SK-N-SH (cell line): ENCODE results near the gene ARHGEF4. TPM values are rescaled to one million over a fixed set of nuclear protein-coding genes. Genes with fewer than 3 reads are reported as not detected.

Experiments used
- CTCF ChIA-PET: fragments of 300-600, 350-600 bp; formaldehyde crosslinking; extraction: SDS; loops from one replicate; lab custom pipeline; 2021; lab: Yijun Ruan, JAX
- POLR2A ChIA-PET: fragments of 350-600 bp; sonication (Branson Sonifier 250); formaldehyde crosslinking; extraction: SDS; loops from one replicate; lab custom pipeline; 2020; ENCODE audit warnings: antibody characterized with exemption, inconsistent platforms; lab: Yijun Ruan, JAX
- DNase-seq: peaks from one replicate; pipeline ENCODE4 v3.0.0; 2012
- H2AFZ ChIP-seq: fragments of 200-600 bp; sonication (generic); 2 replicates; pipeline ENCODE4 v1.8.1; 2016; ENCODE audit warnings: antibody characterized with exemption, mild to moderate bottlenecking, low read depth
- H3F3A ChIP-seq: fragments of 200-600 bp; sonication (generic); replicated peaks from 2 replicates; pipeline ENCODE3; 2016; ENCODE audit warnings: antibody characterized with exemption, mild to moderate bottlenecking; ENCODE audit not compliant: insufficient read depth
- H3K27ac ChIP-seq, 2 experiments: fragments of 200-500 bp in 1 of 2; fragments of 200-600 bp in 1 of 2; sonication (Bioruptor generic) in 1 of 2; sonication (generic), shearing (Covaris generic) in 1 of 2; 2 replicates each; pipeline versions ENCODE4 v1.5.1 to v1.6.1; 2014 to 2016; ENCODE audit warnings: low read depth in 2 of 2, inconsistent platforms in 1 of 2, low read length in 1 of 2, mild to moderate bottlenecking in 1 of 2, mixed read lengths in 1 of 2
- H3K27me3 ChIP-seq: fragments of 200-600 bp; sonication (generic), shearing (Covaris generic); 2 replicates; pipeline ENCODE4 v1.6.1; 2016; ENCODE audit warnings: mixed run types; ENCODE audit not compliant: insufficient read depth
- H3K36me3 ChIP-seq, 2 experiments: fragments of 200-500 bp in 1 of 2; fragments of 200-600 bp in 1 of 2; sonication (Bioruptor generic) in 1 of 2; sonication (generic) in 1 of 2; replicated peaks in 1 of 2; 2 replicates each; pipeline versions ENCODE3 to v1.5.1; 2014 to 2016; ENCODE audit warnings: low read length in 1 of 2, mild to moderate bottlenecking in 1 of 2; ENCODE audit not compliant: insufficient read depth in 2 of 2, control insufficient read depth in 1 of 2
- H3K4me1 ChIP-seq, 2 experiments: fragments of 200-500 bp in 1 of 2; fragments of 200-600 bp in 1 of 2; sonication (Bioruptor generic) in 1 of 2; sonication (generic), shearing (Covaris generic) in 1 of 2; 2 replicates each; pipeline versions ENCODE4 v1.5.1 to v1.6.1; 2014 to 2016; ENCODE audit warnings: low read depth in 1 of 2, low read length in 1 of 2, mixed run types in 1 of 2; ENCODE audit not compliant: insufficient read depth in 2 of 2, control insufficient read depth in 1 of 2
- H3K4me2 ChIP-seq: fragments of 200-600 bp; sonication (generic), shearing (Covaris generic); 2 replicates; pipeline ENCODE4 v1.6.1; 2017; ENCODE audit warnings: mixed run types
- H3K4me3 ChIP-seq, 2 experiments: fragments of 200-500 bp in 1 of 2; fragments of 200-600 bp in 1 of 2; sonication (Bioruptor generic) in 1 of 2; sonication (generic), shearing (Covaris generic) in 1 of 2; 2 replicates each; pipeline versions ENCODE4 v1.5.1 to v1.8.1; 2014 to 2016; ENCODE audit warnings: low read depth in 2 of 2, inconsistent platforms in 1 of 2, low read length in 1 of 2, mild to moderate bottlenecking in 1 of 2, mixed read lengths in 1 of 2, moderate library complexity in 1 of 2
- H3K79me2 ChIP-seq: fragments of 200-600 bp; sonication (generic); 2 replicates; pipeline ENCODE4 v1.8.1; 2017; ENCODE audit warnings: mild to moderate bottlenecking; ENCODE audit not compliant: insufficient read depth
- H3K9ac ChIP-seq: fragments of 200-600 bp; sonication (generic); 2 replicates; pipeline ENCODE4 v1.6.1; 2017; ENCODE audit warnings: mixed run types
- H3K9me2 ChIP-seq: fragments of 200-600 bp; sonication (generic); 2 replicates; pipeline ENCODE4 v1.6.1; 2017; ENCODE audit warnings: mixed run types
- H3K9me3 ChIP-seq: fragments of 200-600 bp; sonication (generic); 2 replicates; pipeline ENCODE4 v1.6.1; 2017; ENCODE audit warnings: mixed run types, mild to moderate bottlenecking, moderate library complexity
- H4K20me1 ChIP-seq: fragments of 200-600 bp; sonication (generic); 2 replicates; pipeline ENCODE4 v1.6.1; 2017; ENCODE audit warnings: mild to moderate bottlenecking, mixed run types; ENCODE audit not compliant: insufficient read depth
- CHD2 ChIP-seq: fragments of 150-350 bp; IDR thresholded peaks from 2 replicates; pipeline ENCODE4 v1.6.1; 2018; ENCODE audit warnings: low read length; ENCODE audit not compliant: partially characterized antibody
- ELF1 ChIP-seq: IDR thresholded peaks from 2 replicates; pipeline ENCODE4 v1.4.0; 2012
- EP300 ChIP-seq, 2 experiments: IDR thresholded peaks; 2 replicates each; pipeline versions ENCODE4 v1.4.0 to v1.6.1; 2012; ENCODE audit warnings: borderline replicate concordance in 1 of 2, low read depth in 1 of 2, low read length in 1 of 2
- FOSL2 ChIP-seq: IDR thresholded peaks from 2 replicates; pipeline ENCODE4 v1.4.0; 2012; ENCODE audit warnings: low read depth, mild to moderate bottlenecking, moderate library complexity, borderline replicate concordance
- GABPA ChIP-seq: IDR thresholded peaks from 2 replicates; pipeline ENCODE4 v1.4.0; 2012; ENCODE audit warnings: low read depth, mild to moderate bottlenecking
- GATA2 ChIP-seq: sonication (generic); formaldehyde crosslinking; IDR thresholded peaks from 2 replicates; pipeline ENCODE4 v1.5.0; 2020; ENCODE audit warnings: mild to moderate bottlenecking, missing genetic modification reagents
- MXI1 ChIP-seq: IDR thresholded peaks from 2 replicates; pipeline ENCODE4 v1.6.1; 2012; ENCODE audit warnings: mild to moderate bottlenecking, low read depth, low read length, improper control_type of control experiment
- NFIC ChIP-seq: IDR thresholded peaks from 2 replicates; pipeline ENCODE4 v1.4.0; 2012; ENCODE audit warnings: borderline replicate concordance
- SIN3A ChIP-seq: IDR thresholded peaks from 2 replicates; pipeline ENCODE4 v1.6.1; 2012; ENCODE audit warnings: low read depth, mild to moderate bottlenecking, low read length, moderate library complexity, borderline replicate concordance
- SMC3 ChIP-seq: IDR thresholded peaks from 2 replicates; pipeline ENCODE4 v1.6.1; 2012; ENCODE audit warnings: low read depth, low read length, improper control_type of control experiment
- TAF1 ChIP-seq: IDR thresholded peaks from 2 replicates; pipeline ENCODE4 v1.6.1; 2012; ENCODE audit warnings: low read depth, mild to moderate bottlenecking, low read length, moderate library complexity, borderline replicate concordance
- ZBTB33 ChIP-seq: IDR thresholded peaks from 2 replicates; pipeline ENCODE4 v1.4.0; 2012; ENCODE audit warnings: low read depth, borderline replicate concordance
- WGBS: methylation state at CpG from one replicate; pipeline ENCODE4 v1.1.6; 2017; ENCODE audit warnings: low lambda C conversion rate; 5-methylcytosine and 5-hydroxymethylcytosine counted together
- polyA plus RNA-seq, 3 experiments: library from polyadenylated mRNA; depleted of rRNA; stranded (reverse); fragments of >200 nt; gene quantifications; 2 replicates each; pipeline ENCODE4 v1.2.3, GENCODE V29; 2012
- TF ChIP-seq, protein P1 (sequence below): IDR thresholded peaks from 2 replicates; pipeline ENCODE4 v1.6.1; 2012; ENCODE audit warnings: mild to moderate bottlenecking, low read depth, low read length, moderate library complexity

The ARHGEF4 gene
- polyA plus RNA-seq, 1 of the 3 experiments (the other 2 are of a cell fraction) = 2.3 TPM

DNA sequence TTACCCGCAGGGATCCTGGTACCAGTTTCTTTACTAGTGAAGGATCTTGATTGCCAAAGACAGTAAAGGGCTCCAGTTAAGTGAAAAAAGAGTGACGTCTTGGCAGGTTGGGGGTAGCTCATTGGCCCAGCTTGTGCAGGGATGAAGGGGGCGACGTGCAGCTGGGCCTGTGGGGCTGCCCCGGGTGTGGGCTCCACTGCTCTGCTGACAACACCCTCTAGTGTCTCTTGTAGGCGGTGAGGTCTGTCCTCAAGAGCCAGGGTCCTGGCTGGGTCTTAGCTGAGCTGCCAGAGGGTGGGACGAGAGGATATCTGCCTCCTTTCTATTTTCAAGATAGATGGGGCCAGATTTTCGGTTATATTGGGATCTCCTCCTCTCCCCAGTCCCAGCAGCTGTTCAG is 6.1 kb downstream of the ARHGEF4 start:
- Histone ChIP-seq H4K20me1 (no peaks in the 10 kb centered on the region), H3K79me2 (no peaks in the 10 kb centered on the region), H3K27ac (no peak overlapping the region), H3K9ac (no peak overlapping the region), H3K4me1 (no peaks in the 10 kb centered on the region; a peak in 1 of 4 replicates), H3F3A (no peaks in the 10 kb centered on the region), H3K9me2 (no peaks in the 10 kb centered on the region), H3K36me3 (no peaks in the 10 kb centered on the region), H3K27me3 (no peaks in the 10 kb centered on the region; the same call in 1 of the 2 replicates), H3K4me3 (no peak overlapping the region)
- POLR2A ChIA-PET = no interaction called here
- whole genome bisulfite sequencing = 51% methylated on average over 5 of the region's 8 CpGs
- CTCF ChIA-PET = interaction anchor here (1.5 to 4.2 kb wide), 2 partner anchors 9 to 45 kb away, joined by 5 to 15 read pairs; no protein-coding TSS in a partner anchor
- DNase-seq = no peak
- TF ChIP-seq SIN3A (no peak), MXI1 (no peak), FOSL2 (no peak), EP300 (IDR thresholded peaks at IDR 0.05; ENCODE audit: borderline replicate concordance in 1 of 2, low read depth in 1 of 2, low read length in 1 of 2) (no peak), GATA2 (CRISPR knock-in tag) (no peak), SMC3 (no peak), ZBTB33 (no peak)
- TF ChIP-seq, all 33 proteins: peak for 0
- Histone ChIP-seq H3K4me2 (no peak overlapping the region), H3K9me3 (no peaks in the 10 kb centered on the region), H2AFZ (no peak overlapping the region)

DNA sequence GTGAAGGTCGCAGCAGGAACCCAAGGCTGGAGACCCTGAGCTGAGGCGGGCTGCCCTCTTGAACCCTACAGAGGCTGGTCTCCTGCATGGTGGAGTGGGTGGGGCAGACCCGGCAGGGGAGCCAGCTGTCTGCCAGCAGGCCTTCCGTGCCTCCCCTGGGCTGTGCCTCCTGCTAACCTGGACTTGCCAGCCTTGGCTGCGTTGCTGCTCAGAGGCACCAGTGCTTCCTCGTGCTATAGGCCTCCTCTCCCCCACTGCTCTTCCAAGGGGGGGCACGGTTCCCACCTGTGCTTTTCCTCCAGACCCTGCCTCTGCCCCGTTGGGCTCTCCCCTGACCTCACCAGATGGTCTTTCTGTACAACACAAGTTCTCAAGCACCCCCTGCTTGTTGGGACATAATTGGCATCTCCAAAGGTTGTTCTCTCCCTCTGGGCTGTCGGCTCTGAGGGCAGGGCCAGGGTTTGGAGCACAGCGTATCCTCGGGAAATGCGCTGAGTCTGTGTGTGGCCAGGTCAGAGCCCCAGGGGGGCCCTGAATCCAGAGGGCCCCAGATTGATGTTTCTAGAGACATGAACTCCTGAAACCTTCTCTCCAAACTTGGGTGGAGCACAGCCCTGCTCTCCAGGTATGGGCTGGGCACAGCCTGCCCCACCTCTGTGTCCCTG is 6.7 kb downstream of the ARHGEF4 start:
- CTCF ChIA-PET = interaction anchor here (1.5 to 4.2 kb wide), 2 partner anchors 8 to 46 kb away, joined by 5 to 15 read pairs; no protein-coding TSS in a partner anchor
- Histone ChIP-seq H3K36me3 (no peaks in the 10 kb centered on the region), H2AFZ (no peak overlapping the region), H3K9ac (no peak overlapping the region), H3K9me2 (no peaks in the 10 kb centered on the region), H3K27me3 (no peaks in the 10 kb centered on the region), H3K4me2 (no peak overlapping the region), H3K4me3 (no peak overlapping the region), H3K27ac (no peak overlapping the region), H3K79me2 (no peaks in the 10 kb centered on the region), H3F3A (no peaks in the 10 kb centered on the region), H3K4me1 (no peaks in the 10 kb centered on the region; a peak in 1 of 4 replicates), H3K9me3 (no peaks in the 10 kb centered on the region), H4K20me1 (no peaks in the 10 kb centered on the region)
- POLR2A ChIA-PET = no interaction called here
- TF ChIP-seq GABPA = no peak
- TF ChIP-seq SIN3A = no peak
- WGBS = 37% methylated on average over 7 of the region's 12 CpGs
- no peak for DNase-seq

- Histone ChIP-seq H3K27me3 (no peaks in the 10 kb centered on the region), H4K20me1 (no peaks in the 10 kb centered on the region), H2AFZ (no peak overlapping the region), H3K9ac (no peak overlapping the region), H3K27ac (no peak overlapping the region), H3K36me3 (no peaks in the 10 kb centered on the region), H3K4me3 (no peak overlapping the region), H3K79me2 (no peaks in the 10 kb centered on the region), H3K9me2 (no peaks in the 10 kb centered on the region), H3K4me1 (no peaks in the 10 kb centered on the region; a peak in 1 of 4 replicates), H3K9me3 (no peaks in the 10 kb centered on the region), H3F3A (no peaks in the 10 kb centered on the region), H3K4me2 (no peak overlapping the region)
- DNase-seq = no peak
- CTCF ChIA-PET = interaction anchor here (0.8 to 4.2 kb wide), 2 partner anchors 11 to 46 kb away, joined by 3 to 15 read pairs; no protein-coding TSS in a partner anchor
- 13% methylated on average over 2 of the region's 10 CpGs for WGBS
- POLR2A ChIA-PET = no interaction called here
- TF ChIP-seq TAF1 = no peak
- TF ChIP-seq ELF1 = no peak
- no peak for TF ChIP-seq CHD2
- TF ChIP-seq, protein P1, sequence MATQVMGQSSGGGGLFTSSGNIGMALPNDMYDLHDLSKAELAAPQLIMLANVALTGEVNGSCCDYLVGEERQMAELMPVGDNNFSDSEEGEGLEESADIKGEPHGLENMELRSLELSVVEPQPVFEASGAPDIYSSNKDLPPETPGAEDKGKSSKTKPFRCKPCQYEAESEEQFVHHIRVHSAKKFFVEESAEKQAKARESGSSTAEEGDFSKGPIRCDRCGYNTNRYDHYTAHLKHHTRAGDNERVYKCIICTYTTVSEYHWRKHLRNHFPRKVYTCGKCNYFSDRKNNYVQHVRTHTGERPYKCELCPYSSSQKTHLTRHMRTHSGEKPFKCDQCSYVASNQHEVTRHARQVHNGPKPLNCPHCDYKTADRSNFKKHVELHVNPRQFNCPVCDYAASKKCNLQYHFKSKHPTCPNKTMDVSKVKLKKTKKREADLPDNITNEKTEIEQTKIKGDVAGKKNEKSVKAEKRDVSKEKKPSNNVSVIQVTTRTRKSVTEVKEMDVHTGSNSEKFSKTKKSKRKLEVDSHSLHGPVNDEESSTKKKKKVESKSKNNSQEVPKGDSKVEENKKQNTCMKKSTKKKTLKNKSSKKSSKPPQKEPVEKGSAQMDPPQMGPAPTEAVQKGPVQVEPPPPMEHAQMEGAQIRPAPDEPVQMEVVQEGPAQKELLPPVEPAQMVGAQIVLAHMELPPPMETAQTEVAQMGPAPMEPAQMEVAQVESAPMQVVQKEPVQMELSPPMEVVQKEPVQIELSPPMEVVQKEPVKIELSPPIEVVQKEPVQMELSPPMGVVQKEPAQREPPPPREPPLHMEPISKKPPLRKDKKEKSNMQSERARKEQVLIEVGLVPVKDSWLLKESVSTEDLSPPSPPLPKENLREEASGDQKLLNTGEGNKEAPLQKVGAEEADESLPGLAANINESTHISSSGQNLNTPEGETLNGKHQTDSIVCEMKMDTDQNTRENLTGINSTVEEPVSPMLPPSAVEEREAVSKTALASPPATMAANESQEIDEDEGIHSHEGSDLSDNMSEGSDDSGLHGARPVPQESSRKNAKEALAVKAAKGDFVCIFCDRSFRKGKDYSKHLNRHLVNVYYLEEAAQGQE = no peak
- TF ChIP-seq NFIC = no peak
Observed at GRCh38 chr2:130844161-130844560, 7.4 kb downstream of the ARHGEF4 start.
